Epithelial cell of esophagus (primary cell): ENCODE results near the gene ARPP19.
"Not testable (repeated sequence)": the region's sequence is repeated elsewhere in the genome, so short reads cannot be mapped to it uniquely, and the experiment has no call there.

Source experiments
- DNase-seq: peaks from one replicate; pipeline ENCODE4 v3.0.0; 2010; ENCODE audit warnings: low read depth
- H3K4me3 ChIP-seq: 2 replicates; pipeline ENCODE4 v1.5.1; 2011; ENCODE audit warnings: mild to moderate bottlenecking, low read length, control low read depth
- TF ChIP-seq, protein P1 (sequence below): IDR thresholded peaks from 2 replicates; pipeline ENCODE4 v1.5.1; 2011; ENCODE audit warnings: low read depth, mild to moderate bottlenecking, low read length, control low read depth, inconsistent platforms; ENCODE audit not compliant: insufficient read depth; ENCODE audit errors: missing control alignments

Gene ARPP19

GRCh38 chr15:52520421-52520820 is 48.4 kb downstream of the ARPP19 start:
- TF ChIP-seq, protein P1, sequence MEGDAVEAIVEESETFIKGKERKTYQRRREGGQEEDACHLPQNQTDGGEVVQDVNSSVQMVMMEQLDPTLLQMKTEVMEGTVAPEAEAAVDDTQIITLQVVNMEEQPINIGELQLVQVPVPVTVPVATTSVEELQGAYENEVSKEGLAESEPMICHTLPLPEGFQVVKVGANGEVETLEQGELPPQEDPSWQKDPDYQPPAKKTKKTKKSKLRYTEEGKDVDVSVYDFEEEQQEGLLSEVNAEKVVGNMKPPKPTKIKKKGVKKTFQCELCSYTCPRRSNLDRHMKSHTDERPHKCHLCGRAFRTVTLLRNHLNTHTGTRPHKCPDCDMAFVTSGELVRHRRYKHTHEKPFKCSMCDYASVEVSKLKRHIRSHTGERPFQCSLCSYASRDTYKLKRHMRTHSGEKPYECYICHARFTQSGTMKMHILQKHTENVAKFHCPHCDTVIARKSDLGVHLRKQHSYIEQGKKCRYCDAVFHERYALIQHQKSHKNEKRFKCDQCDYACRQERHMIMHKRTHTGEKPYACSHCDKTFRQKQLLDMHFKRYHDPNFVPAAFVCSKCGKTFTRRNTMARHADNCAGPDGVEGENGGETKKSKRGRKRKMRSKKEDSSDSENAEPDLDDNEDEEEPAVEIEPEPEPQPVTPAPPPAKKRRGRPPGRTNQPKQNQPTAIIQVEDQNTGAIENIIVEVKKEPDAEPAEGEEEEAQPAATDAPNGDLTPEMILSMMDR, result no peak
- DNase-seq, result no peak
- H3K4me3 ChIP-seq, result no peak overlapping the region

DNA sequence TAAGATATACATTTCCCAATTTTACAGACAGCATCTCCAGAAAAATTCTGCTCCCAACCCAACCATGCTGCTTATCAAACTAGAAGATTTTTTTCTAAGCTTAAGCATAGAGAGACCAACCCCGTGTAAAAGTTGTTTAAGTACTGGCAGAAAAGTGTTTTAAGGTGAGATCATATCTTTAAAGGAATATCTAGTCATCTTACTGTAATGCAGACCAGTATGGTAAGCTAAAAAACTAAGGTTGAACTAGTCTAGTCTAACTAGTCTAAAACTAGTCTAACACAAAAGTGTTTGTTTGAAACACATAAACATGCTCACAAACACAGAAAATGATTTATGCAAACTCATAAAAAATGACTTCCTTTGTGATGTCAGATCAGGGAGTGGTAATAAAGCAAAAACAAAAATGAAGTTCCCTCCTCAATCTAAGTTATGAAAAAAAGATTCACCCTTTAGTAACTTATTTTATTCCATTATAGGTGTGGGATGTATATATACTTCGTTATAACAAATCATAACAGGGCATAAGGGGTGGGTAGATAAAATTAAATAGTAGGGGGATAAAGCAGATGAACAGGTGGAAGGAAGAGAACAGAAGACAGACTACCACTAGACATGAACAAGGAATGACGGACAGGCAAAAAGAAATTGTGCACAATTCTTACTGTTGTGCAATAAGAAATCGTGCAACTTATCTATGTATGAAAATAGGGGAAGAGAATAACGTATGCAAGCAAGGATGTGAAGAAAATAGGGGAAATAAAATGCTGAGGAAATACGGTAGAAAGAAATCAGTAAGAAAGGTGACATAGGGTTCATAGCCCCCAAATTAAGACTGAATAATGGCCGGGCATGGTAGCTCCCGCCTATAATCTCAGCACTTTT is 50.1 kb downstream of the ARPP19 start:
- TF ChIP-seq, protein P1, result no peak
- no peak overlapping the region for H3K4me3 ChIP-seq
- DNase-seq, result peak; percentile 45

GRCh38 chr15:52517014-52517413 is 51.8 kb downstream of the ARPP19 start:
- no peak for DNase-seq
- no peak overlapping the region for H3K4me3 ChIP-seq
- TF ChIP-seq, protein P1, result no peak

DNA sequence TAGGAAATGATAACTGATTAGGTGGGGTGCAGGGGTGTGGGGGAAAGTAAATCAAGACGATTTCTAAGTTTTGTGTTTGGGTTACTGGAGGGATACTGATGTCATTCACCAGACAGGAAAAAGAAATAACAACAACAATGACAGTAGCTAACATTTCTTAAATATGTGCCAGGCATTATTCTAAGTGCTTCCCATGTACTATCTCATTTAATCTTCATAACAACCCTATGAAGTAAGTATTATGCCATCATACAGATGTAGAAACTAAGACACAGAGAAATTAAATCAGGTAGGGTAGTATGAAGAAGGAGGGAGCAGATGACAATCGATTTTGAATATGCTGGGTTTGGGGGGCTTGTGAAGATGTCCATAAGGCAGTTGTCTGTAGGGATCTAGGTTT is 53.5 kb downstream of the ARPP19 start:
- DNase-seq, result no peak

GRCh38 chr15:52514482-52514881 is 54.3 kb downstream of the ARPP19 start:
- DNase-seq, result peak; percentile 83
- TF ChIP-seq, protein P1, result no peak
- H3K4me3 ChIP-seq, result no peak overlapping the region

More for the DNA sequence above, 53.5 kb downstream of the ARPP19 start:
- no peak overlapping the region for H3K4me3 ChIP-seq
- TF ChIP-seq, protein P1, result no peak

GRCh38 chr15:52512869-52513268 is 56.0 kb downstream of the ARPP19 start:
- peak; percentile 72 for DNase-seq
- H3K4me3 ChIP-seq, result not testable (repeated sequence)

- DNase-seq, result no peak
- TF ChIP-seq, protein P1, result no peak
- no peak overlapping the region for H3K4me3 ChIP-seq
These were observed 57.7 kb downstream of the ARPP19 start for GRCh38 chr15:52511084-52511483.
